Cardiac muscle cell (in vitro differentiated cells and primary cell): Measurements from ENCODE around the gene B4GALT1. TPM values are rescaled to one million over a fixed set of nuclear protein-coding genes. Genes with fewer than 3 reads are reported as not detected.
A peak's percentile ranks its signal among the peaks of the same experiment; 100 is the strongest.

ENCODE experiments used
- DNase-seq, 2 donors: peaks; one replicate each; pipeline versions ENCODE4 v3.0.0 to v3.0.0-alpha.2; 2010 to 2017; ENCODE audit warnings: low read depth in 1 of 2, low spot score in 1 of 2
- H3K27ac ChIP-seq: fragments of 200-600 bp; sonication (generic); 2 replicates; pipeline ENCODE4 v1.5.1; 2016
- H3K27me3 ChIP-seq: fragments of 200-600 bp; sonication (generic); 2 replicates; pipeline ENCODE4 v1.6.0; 2016; ENCODE audit warnings: control low read depth
- H3K36me3 ChIP-seq: fragments of 200-600 bp; sonication (generic); 2 replicates; pipeline ENCODE4 v1.5.1; 2016; ENCODE audit warnings: control low read depth
- H3K4me1 ChIP-seq: fragments of 200-600 bp; sonication (generic); 2 replicates; pipeline ENCODE4 v1.8.1; 2017; ENCODE audit warnings: low read depth, mild to moderate bottlenecking, mixed run types
- H3K4me3 ChIP-seq: fragments of 200-600 bp; sonication (generic); 2 replicates; pipeline ENCODE4 v1.5.1; 2016; ENCODE audit warnings: mild to moderate bottlenecking
- H3K9me3 ChIP-seq: fragments of 200-600 bp; sonication (generic); 2 replicates; pipeline ENCODE4 v1.5.1; 2017; ENCODE audit warnings: low read depth, mild to moderate bottlenecking, control low read depth
- CTCF ChIP-seq: IDR thresholded peaks from 2 replicates; pipeline ENCODE4 v1.5.1; 2012; ENCODE audit warnings: low read depth, mild to moderate bottlenecking, low read length
- polyA plus RNA-seq: library from polyadenylated mRNA; unstranded; fragments of >200 nt; fragmentation: Nextera tagmentation; extraction: Ambion mirVana; gene quantifications from 2 replicates; pipeline ENCODE4 v1.2.1, GENCODE V29; 2016
- total RNA-seq: library from RNA; depleted of rRNA; stranded (reverse); fragments of >200 nt; gene quantifications from 2 replicates; pipeline ENCODE4 v1.2.3, GENCODE V29; 2016

The B4GALT1 gene
- total and polyA plus RNA-seq, 2 experiments from 2014 or later: 22.1 to 33.6 TPM

GRCh38 chr9:33105504-33105903 lies 61.6 kb downstream of the B4GALT1 start:
- no peak for TF ChIP-seq CTCF

DNA sequence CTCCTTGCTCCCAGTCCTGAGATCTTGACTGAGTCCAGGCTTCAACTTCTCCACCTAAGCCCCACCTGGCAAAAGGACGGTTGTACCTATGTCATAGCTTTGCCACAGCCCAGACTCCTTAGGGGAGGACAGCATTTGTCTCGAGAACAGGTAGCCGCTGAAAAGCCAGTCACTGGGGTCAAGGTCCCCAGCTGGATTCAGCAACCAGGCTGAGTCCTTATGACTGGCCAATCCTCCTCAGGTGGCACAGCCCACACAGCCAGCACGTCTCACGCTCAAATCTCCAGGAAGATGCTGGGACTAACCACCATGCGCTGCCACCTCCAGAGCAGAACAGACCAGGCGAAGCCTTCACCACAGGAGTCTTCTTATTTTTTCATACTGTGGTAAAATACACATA lies 62.7 kb downstream of the B4GALT1 start:
- no peaks in the 10 kb centered on the region for H3K36me3 ChIP-seq
- TF ChIP-seq CTCF: no peak
- H3K4me1 ChIP-seq: peaks cover 4% of the 10 kb centered on the region
- no peaks in the 10 kb centered on the region for H3K27me3 ChIP-seq
- no peak overlapping the region for H3K4me3 ChIP-seq
- DNase-seq: no peak
- H3K9me3 ChIP-seq: no peaks in the 10 kb centered on the region
- no peak overlapping the region for H3K27ac ChIP-seq

More at GRCh38 chr9:33105504-33105903, 61.6 kb downstream of the B4GALT1 start:
- H3K4me3 ChIP-seq: no peak overlapping the region
- no peak for DNase-seq
- no peak overlapping the region for H3K27ac ChIP-seq
- peaks cover 4% of the 10 kb centered on the region for H3K4me1 ChIP-seq
- H3K9me3 ChIP-seq: no peaks in the 10 kb centered on the region
- no peaks in the 10 kb centered on the region for H3K36me3 ChIP-seq
- H3K27me3 ChIP-seq: no peaks in the 10 kb centered on the region

- H3K27me3 ChIP-seq: no peaks in the 10 kb centered on the region
- peaks cover 4% of the 10 kb centered on the region for H3K4me1 ChIP-seq
- DNase-seq: no peak
- H3K27ac ChIP-seq: no peak overlapping the region
- no peak for TF ChIP-seq CTCF
- H3K9me3 ChIP-seq: no peaks in the 10 kb centered on the region
- H3K36me3 ChIP-seq: no peaks in the 10 kb centered on the region
- H3K4me3 ChIP-seq: no peak overlapping the region
Measured at GRCh38 chr9:33103501-33104281, 63.4 kb downstream of the B4GALT1 start.

DNA sequence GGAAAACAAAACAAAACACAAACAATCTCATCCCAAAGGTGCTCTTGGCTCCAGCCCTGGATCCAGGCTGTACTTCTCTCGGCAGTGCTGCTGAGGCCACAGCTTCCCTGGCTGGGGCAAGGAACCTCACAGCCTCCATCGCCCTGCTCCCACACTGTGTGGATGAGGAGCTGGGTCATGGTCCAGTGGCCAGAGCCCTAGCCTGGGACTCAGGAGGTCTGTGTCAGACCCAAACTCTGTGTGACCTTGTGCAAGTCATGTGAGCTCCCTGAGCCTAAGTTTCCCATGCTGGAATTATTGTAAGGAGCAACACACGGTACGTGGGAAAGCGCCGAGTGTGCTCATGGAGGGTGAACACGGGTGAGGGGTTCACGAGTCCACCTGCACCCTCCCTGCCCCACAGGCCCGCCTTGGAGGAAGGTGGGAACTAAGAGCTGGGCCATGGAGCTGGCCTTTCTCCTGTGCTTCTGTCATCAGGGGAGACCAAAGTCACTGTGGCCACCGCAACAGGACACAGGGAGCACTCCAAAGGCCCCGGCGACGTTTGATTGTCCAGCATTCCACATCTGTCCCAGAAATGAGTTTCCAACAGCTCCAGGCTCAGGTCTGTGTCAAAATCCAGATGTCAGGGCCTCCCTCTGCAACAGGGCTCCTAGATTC lies 64.5 kb downstream of the B4GALT1 start:
- Histone ChIP-seq H3K27me3 (no peaks in the 10 kb centered on the region), H3K9me3 (no peaks in the 10 kb centered on the region), H3K36me3 (no peaks in the 10 kb centered on the region), H3K4me3 (no peak overlapping the region), H3K27ac (no peak overlapping the region), H3K4me1 (peaks cover 4% of the 10 kb centered on the region)
- DNase-seq: no peak
- TF ChIP-seq CTCF: no peak

- H3K27ac ChIP-seq: no peak overlapping the region
- H3K27me3 ChIP-seq: no peaks in the 10 kb centered on the region
- H3K4me1 ChIP-seq: no peaks in the 10 kb centered on the region
- TF ChIP-seq CTCF: no peak
- H3K4me3 ChIP-seq: no peak overlapping the region
- no peaks in the 10 kb centered on the region for H3K9me3 ChIP-seq
- DNase-seq: peak in 1 of 2 donors; percentile 63
- H3K36me3 ChIP-seq: no peaks in the 10 kb centered on the region
Measured at GRCh38 chr9:33101104-33101951, 65.8 kb downstream of the B4GALT1 start.
